ENCODE measurements around the gene RAB40B.
"Not testable (repeated sequence)": the region's sequence is repeated elsewhere in the genome, so short reads cannot be mapped to it uniquely, and the experiment has no call there.

RAB40B gene, protein sequence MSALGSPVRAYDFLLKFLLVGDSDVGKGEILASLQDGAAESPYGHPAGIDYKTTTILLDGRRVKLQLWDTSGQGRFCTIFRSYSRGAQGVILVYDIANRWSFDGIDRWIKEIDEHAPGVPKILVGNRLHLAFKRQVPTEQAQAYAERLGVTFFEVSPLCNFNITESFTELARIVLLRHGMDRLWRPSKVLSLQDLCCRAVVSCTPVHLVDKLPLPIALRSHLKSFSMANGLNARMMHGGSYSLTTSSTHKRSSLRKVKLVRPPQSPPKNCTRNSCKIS

GRCh38 chr17:82698065-82698973, at the start of gene RAB40B:
TSS of gene RAB40B (minus strand) at chr17:82698698. CDS start at chr17:82698596, 102 bp downstream.
- peak; percentile 92 for DNase-seq

GRCh38 chr17:82745524-82745923, 47.0 kb upstream of the RAB40B start:
- DNase-seq, result no peak

- not testable (repeated sequence) for DNase-seq
Measured at GRCh38 chr17:82744736-82745135, 46.2 kb upstream of the RAB40B start.

DNA sequence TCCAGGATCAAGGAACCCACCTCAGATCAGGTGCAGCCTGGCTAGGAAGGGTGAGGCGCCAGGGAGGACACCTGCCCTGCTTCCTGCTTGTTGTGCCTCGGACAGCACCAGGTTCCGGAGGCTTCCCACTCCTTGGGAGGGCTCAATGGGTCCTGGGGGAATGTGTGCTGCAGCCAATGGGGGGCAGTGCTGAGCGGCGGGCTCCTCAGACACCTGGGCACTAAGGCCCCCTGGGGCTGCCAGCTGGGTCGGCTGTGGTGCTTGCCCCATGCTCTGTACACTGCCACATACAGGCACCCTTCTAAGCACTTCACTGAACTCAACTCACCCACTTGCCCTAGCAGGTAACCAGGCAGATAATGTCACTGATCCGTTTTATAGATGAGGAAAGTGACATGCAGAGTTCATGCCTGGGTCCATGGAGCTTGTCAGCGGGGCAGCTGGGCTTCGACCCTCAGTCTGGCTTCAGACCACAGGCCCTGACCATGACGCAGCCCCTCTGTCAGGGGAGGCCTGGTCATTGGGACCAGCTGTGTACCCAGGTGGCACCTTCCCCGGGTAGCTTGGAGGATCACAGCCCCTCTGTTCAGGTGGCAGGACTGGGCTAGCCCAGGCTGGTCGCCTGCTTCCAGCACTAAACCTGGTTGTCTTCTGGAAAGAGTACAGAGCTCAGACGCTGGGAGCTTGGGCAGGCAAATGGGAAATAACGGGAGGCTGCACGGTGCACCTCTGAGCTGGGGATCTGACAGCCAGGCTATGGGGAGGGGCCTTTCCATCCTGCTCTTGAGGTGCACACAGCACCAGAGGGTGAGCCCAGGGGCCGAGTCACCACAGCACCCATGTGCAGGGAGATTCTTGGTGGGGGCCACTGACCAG, 45.1 kb upstream of the RAB40B start:
- no peak for DNase-seq

GRCh38 chr17:82740906-82741759, 42.6 kb upstream of the RAB40B start:
- DNase-seq, result no peak

DNA sequence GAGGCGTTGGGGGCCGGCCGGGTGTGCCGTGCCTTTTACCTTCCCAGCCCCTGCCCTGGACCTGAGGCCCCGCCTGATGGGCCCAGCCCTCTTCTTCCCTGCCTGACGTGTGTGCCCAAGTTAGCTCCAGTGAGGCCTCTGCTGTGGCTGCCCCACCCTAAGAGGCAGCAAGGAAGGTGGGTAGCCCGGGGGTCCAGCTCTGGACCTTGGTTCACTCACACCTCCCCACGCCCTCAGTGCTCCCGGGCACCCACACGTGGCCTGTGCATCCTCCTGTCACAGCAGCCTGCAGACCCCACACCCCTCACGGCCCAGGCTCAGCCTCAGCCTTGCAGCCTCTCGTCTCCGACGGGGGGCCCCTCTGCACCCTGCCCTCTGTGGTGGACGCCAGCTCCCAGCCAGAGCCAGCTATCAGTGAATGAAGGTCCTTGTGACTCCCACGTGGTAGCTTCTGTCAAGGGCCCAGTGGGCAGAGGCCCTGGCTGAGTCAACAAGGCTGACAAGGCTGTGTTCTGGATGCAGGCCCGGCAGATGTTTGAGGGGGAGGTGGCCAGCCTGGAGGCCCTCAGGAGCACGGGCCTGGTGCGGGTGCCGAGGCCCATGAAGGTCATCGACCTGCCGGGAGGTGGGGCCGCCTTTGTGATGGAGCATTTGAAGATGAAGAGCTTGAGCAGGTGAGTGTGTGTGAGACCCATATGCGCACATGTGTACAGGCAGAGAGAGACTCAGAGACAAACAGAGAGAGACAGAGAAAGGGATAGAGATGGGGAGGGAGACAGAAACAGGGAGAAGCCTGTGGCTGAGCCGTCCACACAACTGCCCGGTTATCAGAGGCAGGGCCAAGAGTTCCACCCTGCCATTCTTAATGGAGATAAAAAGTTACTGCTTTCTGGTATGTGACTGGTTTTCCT, 39.7 kb upstream of the RAB40B start:
- DNase-seq, result no peak

DNA sequence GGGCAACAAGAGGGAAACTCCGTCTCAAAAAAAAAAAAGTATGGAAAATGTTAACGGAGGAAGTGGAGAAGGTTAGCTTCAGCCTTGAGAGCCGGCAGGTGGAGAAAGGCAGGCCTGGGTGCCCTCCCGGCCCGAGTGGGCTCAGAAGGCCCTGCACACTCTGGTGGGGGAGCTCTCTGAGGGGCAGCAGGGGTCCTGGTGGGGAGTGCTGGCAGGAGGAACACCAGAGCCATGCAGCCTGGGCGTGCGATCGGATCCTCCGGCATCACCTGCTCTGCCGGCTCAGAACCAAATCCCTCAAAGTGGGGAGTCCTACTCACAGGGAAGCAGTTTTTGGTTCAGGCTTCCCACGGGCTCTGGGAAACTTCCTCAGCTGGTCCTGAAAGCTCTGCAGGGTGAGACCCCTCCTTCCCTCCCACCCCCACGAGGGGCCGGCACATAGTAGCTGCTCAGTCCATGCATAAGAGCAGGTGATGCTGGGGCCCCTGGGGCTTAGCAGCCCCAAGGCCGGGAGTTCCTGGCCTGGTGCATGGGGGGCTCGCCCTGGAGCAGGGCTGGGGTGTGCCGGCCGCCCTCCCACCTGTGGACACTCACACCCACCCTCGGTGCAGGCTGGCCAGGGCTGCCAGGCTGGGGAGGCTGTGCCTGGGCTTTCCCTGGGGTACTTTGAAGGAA, 38.1 kb upstream of the RAB40B start:
- DNase-seq, result no peak

DNA sequence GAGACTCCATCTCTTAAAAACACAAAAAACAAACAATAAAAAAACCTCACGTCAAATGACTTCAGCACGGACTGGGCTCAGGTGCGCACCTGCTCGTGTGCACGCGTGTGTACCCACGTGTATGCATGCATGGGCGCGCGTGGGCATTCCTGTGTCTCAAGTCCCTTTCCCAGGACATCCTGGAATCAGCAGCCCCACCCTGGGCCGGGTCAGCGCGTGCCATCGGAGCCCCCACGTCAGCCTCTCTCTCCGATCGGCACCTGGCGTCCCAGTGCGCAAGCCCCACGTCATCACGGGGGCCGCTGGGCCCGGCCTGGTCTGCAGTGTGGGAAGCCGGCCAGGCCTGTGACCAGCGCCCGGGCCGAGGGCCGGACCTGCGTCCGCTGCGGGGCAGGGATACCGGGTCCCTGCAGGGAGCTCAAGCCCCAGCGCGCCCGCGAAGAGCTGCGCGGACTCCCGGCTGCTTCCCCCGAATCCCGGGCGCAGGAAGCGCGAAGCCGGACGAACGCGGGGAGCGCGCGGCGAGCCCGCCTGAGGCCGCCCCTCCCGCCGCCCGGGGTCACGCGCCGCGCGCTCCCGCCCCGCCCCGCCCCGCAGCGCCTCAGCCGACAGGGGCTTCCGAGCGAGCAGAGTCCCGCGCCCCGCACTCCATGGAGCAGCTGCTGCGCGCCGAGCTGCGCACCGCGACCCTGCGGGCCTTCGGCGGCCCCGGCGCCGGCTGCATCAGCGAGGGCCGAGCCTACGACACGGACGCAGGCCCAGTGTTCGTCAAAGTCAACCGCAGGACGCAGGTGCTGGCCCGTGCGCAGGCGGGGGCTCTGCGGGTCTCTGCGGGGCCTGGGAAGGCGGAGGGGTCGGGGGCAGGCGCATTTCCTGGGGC, 36.7 kb upstream of the RAB40B start, which contains the start of gene FN3K:
Gene FN3K (plus strand): TSS at position 629 of the 880 bp plus-strand sequence. CDS start 22 bp downstream, at position 651.
- DNase-seq, result no peak

DNA sequence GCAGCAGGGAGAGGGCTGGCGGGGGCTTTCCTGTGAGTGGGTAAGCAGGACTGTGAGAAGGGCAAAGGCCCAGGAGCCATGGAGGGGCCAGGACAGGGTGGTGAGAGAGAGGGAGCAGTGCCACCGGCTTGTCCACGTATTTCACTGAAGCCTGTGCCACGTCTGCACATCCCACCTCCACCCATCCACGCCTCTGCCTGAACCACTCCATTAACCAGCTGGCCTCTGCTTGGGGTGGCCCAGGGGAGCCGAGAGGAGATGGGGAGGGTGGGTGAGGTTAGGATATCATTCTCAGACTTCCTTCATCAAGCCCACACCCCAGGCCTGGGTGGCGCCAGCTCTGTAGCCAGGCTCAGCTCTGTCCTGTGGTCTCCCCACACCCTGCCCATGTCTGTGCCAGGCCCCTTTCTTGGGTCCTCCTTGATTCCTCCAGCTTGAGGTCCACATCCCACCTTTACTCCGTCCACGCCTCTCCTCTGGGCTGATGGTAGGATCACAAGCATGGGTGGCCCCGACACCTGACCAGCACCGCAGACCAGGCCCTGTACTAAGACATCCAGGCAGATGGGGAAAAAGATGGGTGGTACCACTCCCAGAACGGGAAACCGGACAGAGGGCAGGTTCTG, 33.7 kb upstream of the RAB40B start:
- DNase-seq, result no peak

DNA sequence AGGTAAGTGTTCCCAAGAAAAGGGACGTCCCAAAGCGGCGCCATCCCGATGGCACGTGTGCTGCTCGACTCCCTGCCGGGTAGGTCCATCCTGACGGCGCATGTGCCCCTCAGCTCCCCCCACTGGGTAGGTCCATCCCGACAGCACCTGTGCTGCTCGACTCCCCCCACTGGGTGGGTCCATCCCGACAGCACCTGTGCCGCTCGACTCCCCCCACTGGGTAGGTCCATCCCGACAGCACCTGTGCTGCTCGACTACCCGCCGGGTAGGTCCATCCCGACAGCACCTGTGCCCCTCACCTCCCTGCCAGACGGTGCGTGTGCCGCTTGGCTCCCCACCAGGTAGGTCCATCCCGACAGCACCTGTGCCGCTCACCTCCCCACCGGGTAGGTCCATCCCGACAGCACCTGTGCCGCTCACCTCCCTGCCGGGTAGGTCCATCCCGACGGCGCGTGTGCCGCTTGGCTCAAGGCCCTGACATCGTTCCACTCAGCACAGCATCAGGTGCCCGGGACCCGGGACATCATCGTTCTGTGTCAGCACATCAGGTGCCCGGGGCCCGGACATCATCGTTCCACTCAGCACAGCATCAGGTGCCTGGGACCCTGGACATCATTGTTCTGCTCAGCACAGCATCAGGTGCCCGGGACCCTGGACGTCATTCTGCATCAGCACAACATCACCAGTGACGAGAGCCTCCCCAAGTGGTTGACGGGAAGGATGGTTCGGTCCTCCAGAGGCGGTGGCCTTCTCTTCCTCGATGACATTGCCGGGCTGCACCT, 31.2 kb upstream of the RAB40B start:
- no peak for DNase-seq

GRCh38 chr17:82726427-82726826, 27.9 kb upstream of the RAB40B start:
- DNase-seq, result no peak

GRCh38 chr17:82723169-82723807, 24.8 kb upstream of the RAB40B start:
- DNase-seq, result no peak

- DNase-seq, result no peak
Measured at GRCh38 chr17:82722341-82723013, 24.0 kb upstream of the RAB40B start.

GRCh38 chr17:82720204-82720603, 21.7 kb upstream of the RAB40B start:
- no peak for DNase-seq

- no peak for DNase-seq
Measured at GRCh38 chr17:82718986-82719685, 20.6 kb upstream of the RAB40B start.

Measured in NCI-H1417 treated with DMSO at 0.1 percent for 48 hours (cell line).